OCI-LY3 (cell line): ENCODE measurements around the gene CELA3B.
"Not testable (repeated sequence)": the region's sequence is repeated elsewhere in the genome, so short reads cannot be mapped to it uniquely, and the experiment has no call there.

Source experiments
- H2AFZ ChIP-seq: fragments of 200-600, 300-600 bp; shearing (Covaris generic); 2 replicates; pipeline ENCODE4 v1.6.0; 2014; ENCODE audit warnings: antibody characterized with exemption, low read depth, low read length
- H3K27ac ChIP-seq: fragments of 200-600, 300-600 bp; sonication (generic); 2 replicates; pipeline ENCODE4 v1.5.1; 2014; ENCODE audit warnings: mild to moderate bottlenecking, low read length, moderate library complexity, mixed read lengths
- H3K27me3 ChIP-seq: fragments of 200-600, 300-600 bp; sonication (generic); 2 replicates; pipeline ENCODE4 v1.6.1; 2014; ENCODE audit warnings: low read depth, low read length, mixed read lengths
- H3K36me3 ChIP-seq: fragments of 200-600, 300-600 bp; sonication (generic); replicated peaks from 2 replicates; pipeline ENCODE3; 2014; ENCODE audit warnings: low read depth, low read length, mixed read lengths
- H3K4me1 ChIP-seq: fragments of 300-600, 200-600 bp; sonication (generic); 2 replicates; pipeline ENCODE4 v1.6.1; 2014; ENCODE audit warnings: low read length, mixed read lengths
- H3K4me2 ChIP-seq: fragments of 200-600, 300-600 bp; sonication (generic); 2 replicates; pipeline ENCODE4 v1.6.1; 2014; ENCODE audit warnings: low read length, mixed read lengths
- H3K4me3 ChIP-seq: fragments of 300-600, 200-600 bp; sonication (generic); 2 replicates; pipeline ENCODE4 v1.5.1; 2014; ENCODE audit warnings: antibody characterized with exemption, mild to moderate bottlenecking, low read length, moderate library complexity
- H3K79me2 ChIP-seq: fragments of 300-600, 200-600 bp; shearing (Covaris generic); 2 replicates; pipeline ENCODE4 v1.6.1; 2014; ENCODE audit warnings: mild to moderate bottlenecking, low read length, mixed read lengths
- H3K9ac ChIP-seq: fragments of 300-600, 200-600 bp; shearing (Covaris generic); 2 replicates; pipeline ENCODE4 v1.6.0; 2014; ENCODE audit warnings: mild to moderate bottlenecking, low read length, moderate library complexity
- H3K9me3 ChIP-seq: fragments of 200-600, 300-600 bp; shearing (Covaris generic); 2 replicates; pipeline ENCODE4 v1.6.1; 2014; ENCODE audit warnings: low read length, mixed read lengths; ENCODE audit not compliant: insufficient read depth
- H4K20me1 ChIP-seq: fragments of 200-600, 300-600 bp; sonication (generic); 2 replicates; pipeline ENCODE4 v1.6.1; 2016; ENCODE audit warnings: low read length, mixed read lengths; ENCODE audit not compliant: insufficient read depth
- EZH2phosphoT487 ChIP-seq: fragments of 200-600 bp; shearing (Covaris generic); IDR thresholded peaks from 2 replicates; pipeline ENCODE4 v1.6.1; 2018; ENCODE audit warnings: antibody characterized with exemption, mixed run types, low read depth
- TF ChIP-seq, protein P1 (sequence below): fragments of 200-600, 300-600 bp; sonication (generic); IDR thresholded peaks from 2 replicates; pipeline ENCODE4 v1.5.1; 2014; ENCODE audit warnings: antibody characterized with exemption, low read length, low read depth

The CELA3B gene

DNA sequence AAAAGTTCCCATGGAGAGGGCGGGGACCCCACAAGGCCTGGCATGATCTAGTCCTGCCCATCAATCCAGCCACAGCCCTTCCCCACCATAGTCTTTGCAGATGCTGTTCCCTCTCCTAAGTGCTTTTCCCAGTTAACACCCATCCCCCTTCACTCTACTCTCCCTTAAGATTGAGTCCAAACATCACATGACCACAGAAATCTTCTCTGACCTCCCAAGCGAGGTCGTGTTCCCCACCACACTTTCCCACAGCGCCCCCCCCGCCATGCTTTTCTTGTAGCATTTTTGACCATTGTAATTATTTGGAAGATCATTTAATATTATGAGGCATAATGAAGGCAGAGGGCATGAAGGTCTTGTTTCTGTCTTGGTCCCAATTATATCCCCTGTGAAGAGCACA, 35.5 kb upstream of the CELA3B start:
- Histone ChIP-seq H2AFZ (no peak overlapping the region), H3K4me2 (no peak overlapping the region), H3K9me3 (no peaks in the 10 kb centered on the region), H3K79me2 (no peaks in the 10 kb centered on the region), H3K27me3 (no peaks in the 10 kb centered on the region), H3K9ac (no peak overlapping the region), H3K4me3 (no peak overlapping the region), H3K27ac (no peak overlapping the region), H4K20me1 (no peaks in the 10 kb centered on the region), H3K4me1 (no peaks in the 10 kb centered on the region), H3K36me3 (no peaks in the 10 kb centered on the region)
- TF ChIP-seq, protein P1, sequence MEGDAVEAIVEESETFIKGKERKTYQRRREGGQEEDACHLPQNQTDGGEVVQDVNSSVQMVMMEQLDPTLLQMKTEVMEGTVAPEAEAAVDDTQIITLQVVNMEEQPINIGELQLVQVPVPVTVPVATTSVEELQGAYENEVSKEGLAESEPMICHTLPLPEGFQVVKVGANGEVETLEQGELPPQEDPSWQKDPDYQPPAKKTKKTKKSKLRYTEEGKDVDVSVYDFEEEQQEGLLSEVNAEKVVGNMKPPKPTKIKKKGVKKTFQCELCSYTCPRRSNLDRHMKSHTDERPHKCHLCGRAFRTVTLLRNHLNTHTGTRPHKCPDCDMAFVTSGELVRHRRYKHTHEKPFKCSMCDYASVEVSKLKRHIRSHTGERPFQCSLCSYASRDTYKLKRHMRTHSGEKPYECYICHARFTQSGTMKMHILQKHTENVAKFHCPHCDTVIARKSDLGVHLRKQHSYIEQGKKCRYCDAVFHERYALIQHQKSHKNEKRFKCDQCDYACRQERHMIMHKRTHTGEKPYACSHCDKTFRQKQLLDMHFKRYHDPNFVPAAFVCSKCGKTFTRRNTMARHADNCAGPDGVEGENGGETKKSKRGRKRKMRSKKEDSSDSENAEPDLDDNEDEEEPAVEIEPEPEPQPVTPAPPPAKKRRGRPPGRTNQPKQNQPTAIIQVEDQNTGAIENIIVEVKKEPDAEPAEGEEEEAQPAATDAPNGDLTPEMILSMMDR, result no peak
- TF ChIP-seq EZH2phosphoT487, result no peak

DNA sequence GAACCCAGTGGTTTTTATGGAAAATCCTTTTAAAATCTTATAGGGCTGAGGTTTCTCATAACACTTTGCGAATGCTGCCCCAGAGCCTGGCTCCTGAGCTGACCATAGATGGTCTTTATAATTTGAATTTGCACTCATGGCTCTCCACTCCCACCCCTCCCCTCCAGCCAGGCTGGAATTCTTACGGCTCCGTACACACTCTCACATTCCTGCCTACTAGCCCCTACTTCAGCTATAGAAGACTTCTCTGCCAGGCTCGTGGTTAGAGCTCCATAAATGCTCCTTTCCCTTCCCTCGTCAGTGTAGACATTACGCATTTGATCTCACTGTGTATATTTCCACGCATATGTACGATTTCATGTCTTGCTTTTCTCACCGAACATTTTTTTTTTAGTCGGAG, 34.4 kb upstream of the CELA3B start:
- no peaks in the 10 kb centered on the region for H3K4me1 ChIP-seq
- H3K9ac ChIP-seq, result no peak overlapping the region
- no peak overlapping the region for H3K27ac ChIP-seq
- H3K9me3 ChIP-seq, result no peaks in the 10 kb centered on the region
- no peaks in the 10 kb centered on the region for H3K27me3 ChIP-seq
- H3K4me2 ChIP-seq, result no peak overlapping the region
- H3K4me3 ChIP-seq, result no peak overlapping the region
- no peaks in the 10 kb centered on the region for H3K79me2 ChIP-seq
- H2AFZ ChIP-seq, result no peak overlapping the region
- H3K36me3 ChIP-seq, result no peaks in the 10 kb centered on the region
- no peak for TF ChIP-seq EZH2phosphoT487
- TF ChIP-seq, protein P1, result no peak
- H4K20me1 ChIP-seq, result no peaks in the 10 kb centered on the region

DNA sequence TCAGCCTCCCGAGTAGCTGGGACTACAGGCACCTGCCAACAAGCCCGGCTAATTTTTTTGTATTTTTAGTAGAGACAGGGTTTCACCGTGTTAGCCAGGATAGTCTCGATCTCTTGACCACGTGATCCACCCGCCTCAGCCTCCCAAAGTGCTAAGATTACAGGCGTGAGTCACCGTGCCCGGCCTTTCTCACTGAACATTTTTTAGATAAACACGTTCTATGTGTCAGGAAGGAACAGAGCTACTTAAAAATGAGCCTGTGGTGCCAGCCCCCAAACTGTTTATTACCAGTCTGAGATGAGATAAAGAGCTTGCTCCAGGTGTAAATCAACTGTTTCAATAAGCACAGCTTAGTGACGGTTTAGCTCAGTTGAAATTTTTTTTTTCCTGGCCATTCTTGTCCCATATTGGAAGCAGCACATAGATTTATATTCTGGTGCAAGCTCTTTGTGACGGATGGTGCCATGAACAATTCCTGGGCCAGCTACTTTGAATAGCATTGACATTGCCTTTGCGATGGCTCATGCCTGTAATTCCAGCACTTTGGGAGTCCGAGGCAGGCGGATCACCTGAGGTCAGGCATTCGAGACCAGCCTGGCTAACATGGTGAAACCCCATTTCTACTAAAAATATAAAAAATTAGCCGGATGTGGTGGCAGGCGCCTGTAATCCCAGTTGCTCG, 33.7 kb upstream of the CELA3B start:
- H3K27me3 ChIP-seq, H4K20me1 ChIP-seq, H3K27ac ChIP-seq, H3K79me2 ChIP-seq, H3K4me1 ChIP-seq, H3K36me3 ChIP-seq, H3K9me3 ChIP-seq, H3K4me3 ChIP-seq, H3K4me2 ChIP-seq, H2AFZ ChIP-seq, H3K9ac ChIP-seq: not testable (repeated sequence)

DNA sequence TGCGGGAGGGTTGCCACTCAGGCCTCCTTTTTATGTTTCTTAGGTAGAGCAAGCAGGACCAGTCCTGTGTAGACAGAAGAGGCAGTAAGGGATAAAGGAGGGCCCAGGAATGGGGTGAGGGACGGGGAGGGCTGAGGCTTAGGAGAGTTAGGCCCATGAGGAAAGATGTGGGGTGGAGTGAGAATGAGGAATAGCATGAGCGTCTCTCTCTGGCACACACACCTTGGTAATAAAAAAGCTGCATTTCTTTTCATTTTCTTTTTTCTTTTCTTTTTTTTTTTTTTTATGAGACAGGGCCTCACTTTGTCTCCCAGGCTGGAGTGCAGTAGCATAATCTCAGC, 32.1 kb upstream of the CELA3B start:
- TF ChIP-seq, protein P1, result no peak
- no peak for TF ChIP-seq EZH2phosphoT487
- Histone ChIP-seq H4K20me1 (no peaks in the 10 kb centered on the region), H3K27ac (no peak overlapping the region), H3K79me2 (no peaks in the 10 kb centered on the region), H3K36me3 (no peaks in the 10 kb centered on the region), H3K9me3 (no peaks in the 10 kb centered on the region), H3K9ac (no peak overlapping the region), H3K4me3 (no peak overlapping the region), H3K4me1 (no peaks in the 10 kb centered on the region), H2AFZ (no peak overlapping the region), H3K27me3 (no peaks in the 10 kb centered on the region), H3K4me2 (no peak overlapping the region)
